GM18499 (cell line): ENCODE measurements around the gene CDH16.
"Not testable (repeated sequence)": the region's sequence is repeated elsewhere in the genome, so short reads cannot be mapped to it uniquely, and the experiment has no call there.

Experiments
- ATAC-seq: cut with Tn5 transposase; IDR thresholded peaks from one replicate; pipeline ENCODE4 v1.9.1; 2021; ENCODE audit warnings: moderate number of reproducible peaks; ENCODE audit not compliant: insufficient read depth, unreplicated experiment

CDH16 gene, protein sequence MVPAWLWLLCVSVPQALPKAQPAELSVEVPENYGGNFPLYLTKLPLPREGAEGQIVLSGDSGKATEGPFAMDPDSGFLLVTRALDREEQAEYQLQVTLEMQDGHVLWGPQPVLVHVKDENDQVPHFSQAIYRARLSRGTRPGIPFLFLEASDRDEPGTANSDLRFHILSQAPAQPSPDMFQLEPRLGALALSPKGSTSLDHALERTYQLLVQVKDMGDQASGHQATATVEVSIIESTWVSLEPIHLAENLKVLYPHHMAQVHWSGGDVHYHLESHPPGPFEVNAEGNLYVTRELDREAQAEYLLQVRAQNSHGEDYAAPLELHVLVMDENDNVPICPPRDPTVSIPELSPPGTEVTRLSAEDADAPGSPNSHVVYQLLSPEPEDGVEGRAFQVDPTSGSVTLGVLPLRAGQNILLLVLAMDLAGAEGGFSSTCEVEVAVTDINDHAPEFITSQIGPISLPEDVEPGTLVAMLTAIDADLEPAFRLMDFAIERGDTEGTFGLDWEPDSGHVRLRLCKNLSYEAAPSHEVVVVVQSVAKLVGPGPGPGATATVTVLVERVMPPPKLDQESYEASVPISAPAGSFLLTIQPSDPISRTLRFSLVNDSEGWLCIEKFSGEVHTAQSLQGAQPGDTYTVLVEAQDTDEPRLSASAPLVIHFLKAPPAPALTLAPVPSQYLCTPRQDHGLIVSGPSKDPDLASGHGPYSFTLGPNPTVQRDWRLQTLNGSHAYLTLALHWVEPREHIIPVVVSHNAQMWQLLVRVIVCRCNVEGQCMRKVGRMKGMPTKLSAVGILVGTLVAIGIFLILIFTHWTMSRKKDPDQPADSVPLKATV

GRCh38 chr16:66918803-66919568 lies at the start of gene CDH16:
Gene CDH16, minus strand, starts transcription at chr16:66918885. Its CDS starts 820 bp downstream, at chr16:66918065.
- ATAC-seq: no peak

GRCh38 chr16:66964049-66964448 lies 45.4 kb upstream of the CDH16 start:
- ATAC-seq: no peak

DNA sequence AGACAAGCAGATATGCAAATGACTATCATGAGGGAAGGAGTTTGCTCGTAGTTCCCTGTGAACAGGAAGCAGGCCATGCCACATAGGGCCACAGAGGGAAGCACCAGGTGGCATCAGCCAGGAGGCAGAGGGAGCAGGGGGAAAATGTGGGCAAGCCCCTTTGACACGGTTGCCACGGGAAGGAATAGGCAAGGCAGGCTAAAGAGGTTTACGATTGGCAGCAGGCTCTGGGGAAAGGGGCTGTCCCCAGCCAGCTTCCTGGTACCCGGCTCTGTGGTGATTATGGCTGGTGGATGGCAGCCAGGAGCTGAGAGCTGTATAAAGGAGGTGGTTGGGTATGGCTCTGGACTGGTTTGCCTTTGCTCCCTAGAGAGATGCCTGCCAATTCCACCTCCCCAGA lies 43.2 kb upstream of the CDH16 start:
- ATAC-seq: no peak

- no peak for ATAC-seq
Measured at GRCh38 chr16:66961065-66961744, 42.5 kb upstream of the CDH16 start, which contains the start of gene CES3. Gene CES3, plus strand, starts transcription at chr16:66961266. Its CDS starts 42 bp downstream, at chr16:66961308.

DNA sequence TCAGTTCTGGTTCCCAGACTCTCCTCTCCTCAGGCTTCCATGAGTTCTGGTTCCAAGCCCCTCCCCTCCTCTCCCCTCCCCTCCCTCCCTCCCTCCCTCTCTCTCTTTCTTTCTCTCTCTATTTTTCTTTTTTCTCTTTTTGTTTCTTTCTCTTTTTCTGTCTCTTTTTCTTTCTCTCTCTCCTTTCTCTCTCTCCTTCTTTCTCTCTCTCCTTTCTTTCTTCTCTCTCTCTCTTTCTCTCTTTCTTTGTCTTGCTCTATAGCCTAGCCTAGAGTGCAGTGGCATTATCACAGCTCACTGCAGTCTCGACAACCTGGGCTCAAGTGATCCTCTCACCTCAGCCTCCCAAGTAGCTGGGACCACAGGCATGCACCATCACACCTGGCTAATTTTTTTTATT lies 41.6 kb upstream of the CDH16 start:
- no peak for ATAC-seq

DNA sequence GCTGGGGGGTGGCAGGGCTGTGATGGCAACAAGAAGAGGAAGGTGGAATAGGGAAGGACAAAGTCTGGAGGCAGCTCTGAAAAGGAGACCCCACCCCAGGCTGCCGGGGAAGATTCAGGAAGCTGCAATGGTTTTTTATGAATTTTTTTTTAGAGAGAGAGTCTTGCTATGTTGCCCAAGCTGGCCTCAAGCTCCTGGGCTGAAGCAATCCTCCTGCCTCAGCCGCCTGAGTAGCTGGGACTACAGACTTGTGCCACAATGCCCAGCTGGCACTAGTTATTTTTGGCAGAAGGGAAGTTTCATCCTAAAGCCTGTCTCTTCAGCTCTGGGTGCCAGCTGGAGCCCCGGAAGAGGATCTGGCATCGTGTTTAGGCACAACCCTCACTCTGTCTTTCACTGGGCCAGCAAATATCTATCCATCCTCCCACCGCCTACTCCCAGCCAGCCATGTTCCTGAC lies 41.0 kb upstream of the CDH16 start:
- no peak for ATAC-seq

GRCh38 chr16:66958857-66959703 lies 40.4 kb upstream of the CDH16 start:
- no peak for ATAC-seq

GRCh38 chr16:66956154-66956457 lies 37.4 kb upstream of the CDH16 start:
- ATAC-seq: not testable (repeated sequence)

GRCh38 chr16:66955363-66956153 lies 36.9 kb upstream of the CDH16 start:
- ATAC-seq: not testable (repeated sequence)

DNA sequence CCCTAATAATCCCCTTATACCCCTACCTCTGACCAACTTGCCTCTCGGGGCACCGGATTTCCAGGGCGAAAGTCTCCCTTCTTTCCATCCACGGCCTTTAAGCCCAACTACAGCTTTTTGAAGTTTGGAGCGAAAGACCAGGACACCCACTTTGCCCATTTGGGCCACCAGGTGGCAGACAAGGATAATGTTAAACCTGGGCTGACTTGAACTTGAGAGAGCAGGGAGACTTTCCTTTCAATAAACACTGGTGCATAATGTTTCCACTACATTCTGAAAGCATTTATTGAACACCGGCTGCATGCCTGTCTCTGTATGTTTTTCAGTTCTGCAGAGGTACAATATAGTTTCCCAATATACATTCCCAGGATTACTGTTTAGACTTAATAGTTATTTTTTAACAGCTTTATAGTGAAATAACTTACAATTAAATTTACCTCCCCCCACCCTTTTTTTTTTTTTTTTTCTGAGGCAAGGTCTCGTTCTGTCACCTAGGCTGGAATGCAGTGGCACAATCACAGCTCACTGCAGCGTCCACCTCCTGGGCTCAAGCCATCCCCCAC lies 35.5 kb upstream of the CDH16 start:
- ATAC-seq: no peak

GRCh38 chr16:66953462-66954096 lies 34.9 kb upstream of the CDH16 start:
- no peak for ATAC-seq

- ATAC-seq: no peak
Measured at GRCh38 chr16:66952430-66953110, 33.9 kb upstream of the CDH16 start.

- ATAC-seq: no peak
Measured at GRCh38 chr16:66950971-66951790, 32.5 kb upstream of the CDH16 start.

- no peak for ATAC-seq
Measured at GRCh38 chr16:66950437-66950836, 31.8 kb upstream of the CDH16 start.

DNA sequence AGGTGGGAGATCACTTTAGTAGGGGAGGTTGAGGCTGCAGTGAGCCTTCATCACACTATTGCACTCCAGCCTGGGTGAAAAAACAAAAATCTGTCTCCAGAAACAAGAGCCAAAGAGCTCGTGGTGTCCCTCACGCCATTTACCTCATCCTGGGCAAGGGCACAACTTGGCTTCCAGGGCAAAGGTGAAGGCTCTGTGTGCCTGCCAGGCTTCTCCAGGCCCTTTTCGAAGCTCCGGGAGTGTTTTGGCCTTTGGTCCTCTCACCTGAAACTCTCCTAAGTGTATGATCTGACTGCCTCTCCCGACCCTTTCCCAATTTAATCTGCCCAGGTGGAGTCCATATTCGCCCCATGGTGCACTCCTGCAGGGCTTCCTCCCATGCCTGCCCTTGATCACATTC lies 30.8 kb upstream of the CDH16 start:
- ATAC-seq: no peak

GRCh38 chr16:66948837-66949225 lies 30.1 kb upstream of the CDH16 start:
- ATAC-seq: no peak
